ENCODE measurements around the gene HIVEP2.

HIVEP2 gene

DNA sequence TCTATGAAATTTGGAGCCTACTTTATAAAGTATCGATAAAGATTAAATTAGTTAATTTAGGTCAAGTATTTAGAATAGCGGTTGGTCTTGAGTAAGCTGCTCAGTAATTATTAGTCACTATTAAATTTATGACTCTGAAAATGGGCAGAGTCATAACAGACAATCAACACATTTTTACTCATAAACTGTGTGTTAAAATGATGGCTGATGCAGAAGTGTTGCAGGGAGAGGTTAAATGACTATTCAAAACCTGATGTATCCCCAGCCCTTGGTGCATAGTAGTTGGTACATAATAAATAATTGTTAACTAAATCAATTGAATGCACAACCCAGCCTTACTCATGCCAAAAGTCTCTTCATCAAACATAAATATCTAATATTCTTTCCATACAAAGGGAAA, 30.6 kb downstream of the HIVEP2 start:
- Mint-ChIP-seq H3K4me1 (peaks cover 91% of the 10 kb centered on the region), H3K4me3 (peak overlapping the region; percentile 53), H3K9me3 (peaks cover 6% of the 10 kb centered on the region), H3K27ac (peak overlapping the region; percentile 96), H3K36me3 (peaks cover 30% of the 10 kb centered on the region), H3K27me3 (no peaks in the 10 kb centered on the region)

GRCh38 chr6:142913511-142914047, 31.4 kb downstream of the HIVEP2 start:
- Mint-ChIP-seq H3K27me3 (no peaks in the 10 kb centered on the region), H3K4me3 (peak overlapping the region; percentile 80), H3K9me3 (peaks cover 6% of the 10 kb centered on the region), H3K36me3 (peaks cover 27% of the 10 kb centered on the region), H3K27ac (peak overlapping the region; percentile 96), H3K4me1 (peaks cover 88% of the 10 kb centered on the region)

GRCh38 chr6:142913036-142913510, 31.9 kb downstream of the HIVEP2 start:
- Mint-ChIP-seq H3K27ac (peak overlapping the region; percentile 96), H3K27me3 (no peaks in the 10 kb centered on the region), H3K9me3 (peaks cover 9% of the 10 kb centered on the region), H3K36me3 (peaks cover 28% of the 10 kb centered on the region), H3K4me1 (peaks cover 89% of the 10 kb centered on the region), H3K4me3 (peak overlapping the region; percentile 80)

GRCh38 chr6:142912125-142912524, 32.9 kb downstream of the HIVEP2 start:
- Mint-ChIP-seq H3K9me3 (peaks cover 13% of the 10 kb centered on the region), H3K36me3 (peaks cover 33% of the 10 kb centered on the region), H3K4me3 (peak overlapping the region; percentile 80), H3K27me3 (no peaks in the 10 kb centered on the region), H3K4me1 (peaks cover 94% of the 10 kb centered on the region), H3K27ac (peak overlapping the region; percentile 96)

- Mint-ChIP-seq H3K4me1 (peaks cover 94% of the 10 kb centered on the region), H3K36me3 (peaks cover 32% of the 10 kb centered on the region), H3K9me3 (peaks cover 13% of the 10 kb centered on the region), H3K27me3 (no peaks in the 10 kb centered on the region), H3K27ac (peak overlapping the region; percentile 98), H3K4me3 (no peak overlapping the region)
Measured at GRCh38 chr6:142911430-142911829, 33.5 kb downstream of the HIVEP2 start.

DNA sequence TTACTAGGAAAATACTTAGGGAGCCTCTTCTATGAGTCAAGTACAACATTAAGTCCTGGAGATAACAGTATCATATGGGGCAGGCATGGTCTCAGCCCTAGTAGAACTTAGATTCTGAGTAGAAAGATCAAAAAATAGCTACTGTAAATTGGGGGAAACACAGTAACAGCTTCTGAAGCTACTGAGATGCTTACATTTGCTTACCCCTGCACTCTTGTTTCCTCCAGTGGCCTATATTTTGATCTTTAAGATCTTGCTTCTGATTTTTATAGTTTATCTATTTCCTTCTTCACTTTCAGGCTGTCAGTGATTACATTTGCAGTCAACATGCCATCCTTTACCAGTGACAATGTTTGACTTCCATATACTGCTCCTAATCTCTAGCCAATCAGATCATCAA, 35.3 kb downstream of the HIVEP2 start:
- peaks cover 7% of the 10 kb centered on the region for H3K9me3 Mint-ChIP-seq
- H3K4me3 Mint-ChIP-seq: peak overlapping the region; percentile 68
- peak overlapping the region; percentile 98 for H3K27ac Mint-ChIP-seq
- peaks cover 77% of the 10 kb centered on the region for H3K4me1 Mint-ChIP-seq
- peaks cover 23% of the 10 kb centered on the region for H3K36me3 Mint-ChIP-seq
- H3K27me3 Mint-ChIP-seq: no peaks in the 10 kb centered on the region

DNA sequence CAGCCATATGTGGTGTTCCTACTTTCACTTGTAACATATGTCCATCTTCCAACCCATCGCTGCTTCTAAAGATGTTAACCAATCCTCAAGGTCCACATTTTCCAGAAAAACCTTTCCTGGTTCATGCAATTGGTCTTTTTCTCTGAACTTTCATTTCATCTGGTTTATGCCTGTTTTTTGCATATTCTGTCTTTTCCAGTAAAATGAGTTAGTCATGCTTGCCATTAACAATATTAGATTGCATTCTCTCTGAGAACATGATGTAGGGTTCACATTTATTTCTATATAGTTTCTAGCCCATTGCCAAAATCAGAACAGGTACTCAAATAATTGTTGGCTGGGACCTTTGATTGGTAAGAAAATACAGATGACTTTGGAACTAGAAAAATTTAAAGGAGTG, 36.7 kb downstream of the HIVEP2 start:
- peak overlapping the region; percentile 99 for H3K27ac Mint-ChIP-seq
- H3K4me3 Mint-ChIP-seq: peak overlapping the region; percentile 79
- peaks cover 28% of the 10 kb centered on the region for H3K36me3 Mint-ChIP-seq

GRCh38 chr6:142907544-142907943, 37.4 kb downstream of the HIVEP2 start:
- peaks cover 57% of the 10 kb centered on the region for H3K4me1 Mint-ChIP-seq
- H3K4me3 Mint-ChIP-seq: peak overlapping the region; percentile 79
- peaks cover 7% of the 10 kb centered on the region for H3K9me3 Mint-ChIP-seq
- H3K27me3 Mint-ChIP-seq: no peaks in the 10 kb centered on the region
- peaks cover 28% of the 10 kb centered on the region for H3K36me3 Mint-ChIP-seq
- H3K27ac Mint-ChIP-seq: peak overlapping the region; percentile 99

More for the DNA sequence above, 36.7 kb downstream of the HIVEP2 start:
- Mint-ChIP-seq H3K27me3 (no peaks in the 10 kb centered on the region), H3K9me3 (peaks cover 7% of the 10 kb centered on the region), H3K4me1 (peaks cover 64% of the 10 kb centered on the region)

- Mint-ChIP-seq H3K4me1 (peaks cover 52% of the 10 kb centered on the region), H3K27me3 (no peaks in the 10 kb centered on the region), H3K4me3 (peak overlapping the region; percentile 79), H3K36me3 (peaks cover 25% of the 10 kb centered on the region), H3K27ac (peak overlapping the region; percentile 99), H3K9me3 (peaks cover 7% of the 10 kb centered on the region)
Measured at GRCh38 chr6:142906945-142907470, 38.0 kb downstream of the HIVEP2 start.

GRCh38 chr6:142903812-142904211, 41.2 kb downstream of the HIVEP2 start:
- Mint-ChIP-seq H3K4me3 (peak overlapping the region; percentile 79), H3K27me3 (no peaks in the 10 kb centered on the region), H3K9me3 (peaks cover 7% of the 10 kb centered on the region), H3K27ac (peak overlapping the region; percentile 94), H3K4me1 (peaks cover 23% of the 10 kb centered on the region), H3K36me3 (peaks cover 16% of the 10 kb centered on the region)

DNA sequence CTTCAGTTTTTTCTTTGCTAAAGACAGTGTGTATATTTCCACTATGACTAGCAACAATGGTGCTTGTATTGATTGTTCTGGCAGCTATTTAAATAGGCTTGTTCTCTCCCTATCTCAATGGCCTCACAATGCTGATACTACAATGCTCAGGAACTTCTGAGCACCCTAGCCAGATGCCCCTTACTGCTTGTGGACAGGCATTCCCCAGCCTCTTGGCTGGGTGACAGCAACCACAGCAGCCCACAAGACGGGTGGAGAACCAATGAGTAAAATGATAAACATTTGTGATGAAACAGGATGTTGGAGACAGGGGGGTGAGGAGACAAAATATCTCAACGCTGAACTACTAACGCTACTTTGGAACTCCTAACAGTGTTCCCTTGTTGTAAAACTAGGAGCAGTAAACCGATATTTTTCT, 42.3 kb downstream of the HIVEP2 start:
- H3K4me1 Mint-ChIP-seq: peaks cover 13% of the 10 kb centered on the region
- peak overlapping the region; percentile 94 for H3K27ac Mint-ChIP-seq
- peaks cover under 1% of the 10 kb centered on the region for H3K9me3 Mint-ChIP-seq
- H3K4me3 Mint-ChIP-seq: peak overlapping the region; percentile 79
- H3K27me3 Mint-ChIP-seq: no peaks in the 10 kb centered on the region
- peaks cover 9% of the 10 kb centered on the region for H3K36me3 Mint-ChIP-seq

DNA sequence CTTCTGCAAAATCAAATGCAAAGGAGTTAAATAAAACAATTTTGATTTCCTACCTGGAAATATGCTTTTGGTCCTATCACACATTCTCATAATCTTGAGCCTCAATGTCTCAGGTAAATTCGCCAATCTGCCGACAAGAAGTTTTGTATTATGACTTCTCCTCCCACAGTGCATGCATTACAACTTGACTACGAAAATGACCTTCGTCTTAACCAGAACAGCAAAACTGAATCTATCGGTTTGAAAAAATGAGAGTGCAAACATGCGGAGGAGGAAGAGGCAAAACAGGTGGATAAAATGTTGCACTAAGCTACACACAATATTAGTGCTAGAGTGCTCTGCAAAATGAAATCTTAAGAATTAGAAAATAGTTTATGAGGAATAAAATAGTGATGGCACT, 43.4 kb downstream of the HIVEP2 start:
- peak overlapping the region; percentile 94 for H3K27ac Mint-ChIP-seq
- no peaks in the 10 kb centered on the region for H3K27me3 Mint-ChIP-seq
- peaks cover 7% of the 10 kb centered on the region for H3K36me3 Mint-ChIP-seq
- no peaks in the 10 kb centered on the region for H3K9me3 Mint-ChIP-seq
- peak overlapping the region; percentile 79 for H3K4me3 Mint-ChIP-seq
- peaks cover 3% of the 10 kb centered on the region for H3K4me1 Mint-ChIP-seq

DNA sequence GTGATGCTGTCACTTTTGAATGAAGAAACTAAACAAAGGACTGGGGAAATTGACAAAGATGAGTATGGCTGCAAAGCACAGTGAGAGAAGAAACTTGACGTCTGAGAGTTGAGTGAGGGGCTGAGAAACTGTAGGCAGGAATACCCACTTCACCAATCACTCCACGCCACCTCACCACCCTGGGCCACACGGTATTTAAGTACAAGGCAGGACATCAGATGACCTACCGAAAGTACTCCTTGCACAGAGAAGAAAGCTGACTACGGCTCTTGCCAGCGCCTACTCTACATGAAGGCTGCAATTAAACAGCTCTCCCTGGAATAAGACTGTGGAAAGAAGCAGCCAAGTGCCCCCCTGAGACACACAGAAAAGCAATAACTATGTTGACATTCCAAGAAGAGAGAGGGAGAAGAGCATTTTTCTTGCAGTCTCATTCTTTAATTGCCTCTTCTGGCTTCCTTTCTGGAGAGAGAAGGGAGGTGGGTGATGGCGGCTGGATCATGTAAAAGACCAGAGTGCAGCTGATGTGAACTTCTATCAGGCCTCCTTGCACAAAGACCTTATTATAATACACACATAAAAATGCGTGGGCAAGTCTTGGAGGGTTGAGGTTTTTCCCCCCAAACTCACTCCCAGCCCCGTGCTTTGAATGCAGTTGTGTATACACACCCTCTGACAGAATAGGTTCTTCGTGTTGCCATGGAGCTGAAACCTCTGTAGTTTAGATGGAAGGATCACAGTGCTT, 44.6 kb downstream of the HIVEP2 start:
- Mint-ChIP-seq H3K4me3 (peak overlapping the region; percentile 57), H3K27ac (peak overlapping the region; percentile 92), H3K4me1 (peaks cover 3% of the 10 kb centered on the region), H3K27me3 (no peaks in the 10 kb centered on the region), H3K36me3 (peaks cover 11% of the 10 kb centered on the region), H3K9me3 (no peaks in the 10 kb centered on the region)

DNA sequence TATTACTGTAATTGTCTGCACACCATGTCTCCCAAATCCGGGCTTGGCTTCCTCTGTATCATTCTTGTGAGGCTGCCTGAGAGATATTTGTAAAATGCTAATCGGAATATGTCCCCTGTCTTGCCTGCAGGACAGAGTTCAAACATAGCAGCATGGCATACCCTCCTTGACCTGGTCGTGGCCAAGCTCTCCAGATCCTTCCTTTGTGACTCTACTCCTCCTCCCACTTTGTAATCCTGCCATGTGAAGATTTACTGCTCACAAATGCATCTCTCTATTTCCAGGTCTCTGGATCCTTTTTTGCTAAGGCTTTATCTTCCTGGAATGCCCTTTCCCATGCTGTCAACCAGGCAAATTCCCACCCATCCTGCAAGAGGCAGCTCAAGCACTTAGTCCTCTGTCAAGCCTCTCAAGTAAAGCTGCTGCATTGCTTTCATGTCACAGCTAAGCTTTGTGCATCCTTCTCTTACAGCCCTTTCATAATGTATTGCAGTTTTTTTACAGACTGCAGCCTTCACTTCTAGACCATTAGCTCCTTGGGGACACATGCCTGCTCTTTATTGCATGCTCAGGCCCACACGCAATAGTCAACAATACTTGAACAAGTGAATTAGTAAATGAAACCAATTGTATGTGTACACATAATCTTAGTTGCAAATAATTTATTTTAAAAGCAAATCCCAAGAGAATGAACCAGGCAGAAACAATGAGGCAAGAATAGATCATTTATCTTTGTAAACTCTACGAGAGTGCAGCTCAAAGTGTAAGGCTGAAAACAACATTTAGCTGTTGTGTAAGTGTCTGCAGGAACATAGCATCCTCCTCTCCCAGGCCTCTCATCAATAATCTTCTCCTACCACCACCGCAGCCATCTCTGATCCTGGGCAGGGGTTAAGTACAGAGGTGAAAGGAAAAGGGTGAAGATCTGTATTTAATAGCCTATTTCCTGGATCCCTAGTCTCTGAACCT, 45.8 kb downstream of the HIVEP2 start:
- Mint-ChIP-seq H3K36me3 (peaks cover 16% of the 10 kb centered on the region), H3K4me1 (peaks cover 13% of the 10 kb centered on the region), H3K9me3 (no peaks in the 10 kb centered on the region), H3K27ac (peak overlapping the region; percentile 36), H3K4me3 (no peak overlapping the region), H3K27me3 (no peaks in the 10 kb centered on the region)

- Mint-ChIP-seq H3K4me1 (peaks cover 27% of the 10 kb centered on the region), H3K27ac (no peak overlapping the region), H3K27me3 (no peaks in the 10 kb centered on the region), H3K9me3 (no peaks in the 10 kb centered on the region), H3K36me3 (peaks cover 12% of the 10 kb centered on the region), H3K4me3 (no peak overlapping the region)
Measured at GRCh38 chr6:142897659-142898058, 47.3 kb downstream of the HIVEP2 start.
